GM19328 (cell line): ENCODE measurements around the gene SOCS1.

Source experiments
- ATAC-seq: cut with Tn5 transposase; IDR thresholded peaks from one replicate; pipeline ENCODE4 v1.9.1; 2021; ENCODE audit warnings: mild to moderate bottlenecking, moderate library complexity; ENCODE audit not compliant: unreplicated experiment

SOCS1 gene

DNA sequence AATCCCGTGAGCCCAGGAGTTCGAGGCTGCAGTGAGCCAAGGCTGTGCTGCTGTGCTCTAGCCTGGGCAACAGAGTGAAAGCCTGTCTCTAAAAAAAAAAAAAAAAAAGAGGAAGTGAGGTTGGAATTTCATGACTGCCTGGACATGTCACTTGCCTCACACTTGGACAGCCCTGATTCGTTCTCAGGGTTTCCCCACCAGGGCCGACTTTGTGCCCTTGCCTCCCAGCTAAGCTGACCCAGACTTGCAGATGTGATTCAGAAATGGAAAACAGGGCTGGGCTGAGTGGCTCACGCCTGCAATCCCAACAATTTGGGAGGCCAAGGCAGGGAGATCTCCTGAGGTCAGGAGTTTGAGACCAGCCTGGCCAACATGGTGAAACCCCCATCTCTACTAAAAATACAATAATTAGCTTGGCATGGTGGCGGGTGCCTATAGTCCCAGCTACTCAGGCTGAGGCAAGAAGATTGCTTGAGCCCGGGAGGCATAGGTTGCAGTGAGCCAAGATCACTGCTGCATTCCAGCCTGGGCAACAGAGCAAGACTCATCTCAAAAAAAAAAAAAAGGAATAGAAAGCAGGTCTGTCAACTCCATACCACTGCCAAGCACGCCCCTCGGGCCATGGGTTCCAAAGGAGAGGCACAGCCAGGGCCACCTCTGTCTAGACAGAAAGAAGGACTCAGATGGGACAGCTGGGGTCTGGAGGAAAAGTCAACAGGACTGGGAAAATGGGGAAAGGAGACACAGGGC, 46.9 kb downstream of the SOCS1 start:
- no peak for ATAC-seq

DNA sequence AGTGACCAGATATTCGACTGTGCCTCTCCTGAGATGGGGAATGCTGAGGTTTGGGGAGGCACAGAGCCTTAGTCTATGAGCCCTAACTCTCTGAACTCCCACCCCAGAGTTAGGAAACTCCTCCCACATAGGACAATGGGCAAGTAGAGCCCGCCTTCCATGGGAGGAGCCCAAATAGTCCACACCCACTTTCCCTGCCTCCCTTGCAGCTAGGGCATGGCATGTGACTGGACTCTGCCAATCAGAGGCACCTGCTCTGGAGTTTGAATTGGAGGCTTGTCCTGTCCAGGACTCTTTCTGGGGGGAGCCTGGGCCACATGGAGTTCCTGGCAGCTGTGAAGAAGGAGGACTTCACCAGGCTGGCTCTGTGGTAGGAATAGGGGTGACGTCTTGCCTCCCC, 48.4 kb downstream of the SOCS1 start:
- ATAC-seq: no peak

DNA sequence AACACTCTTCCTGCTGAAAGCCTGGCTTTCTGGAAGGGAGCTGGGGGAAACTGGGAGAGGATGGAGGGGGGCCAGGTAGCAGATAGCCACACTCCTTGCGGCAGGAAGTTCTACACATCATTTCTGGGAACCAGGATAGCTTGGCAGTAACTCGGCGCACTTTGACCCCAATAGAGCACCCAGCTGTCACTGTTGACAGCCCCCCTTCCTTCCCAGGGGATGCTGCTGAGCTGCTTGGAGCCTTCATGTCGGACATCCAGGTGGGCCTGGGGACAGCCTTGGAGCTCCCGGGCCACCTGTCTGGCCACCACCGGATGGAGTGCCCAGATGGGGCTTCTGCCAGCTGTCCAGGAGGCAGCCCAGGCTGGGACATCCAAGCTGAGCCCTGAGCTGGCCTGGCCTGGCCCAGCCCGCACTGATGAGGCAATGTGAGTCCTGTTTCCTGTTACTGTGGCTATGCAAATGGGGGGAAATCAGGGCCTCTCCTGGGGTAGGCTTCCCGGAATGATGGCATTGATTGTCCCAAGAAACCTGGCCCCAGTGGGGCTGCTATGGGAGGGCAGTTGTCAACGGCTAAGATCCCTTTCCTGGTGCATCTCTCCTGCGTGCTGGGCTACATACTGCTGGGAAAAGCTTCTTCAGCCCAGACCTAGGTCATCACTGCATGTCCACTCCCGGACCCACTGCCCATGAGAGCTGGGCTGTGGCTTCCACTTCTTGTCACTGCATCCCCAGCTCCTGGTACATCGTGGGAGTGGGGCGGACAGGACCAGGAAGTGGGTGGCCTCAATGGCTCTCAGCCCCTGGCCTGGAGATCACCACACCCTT, 50.0 kb downstream of the SOCS1 start:
- ATAC-seq: no peak

DNA sequence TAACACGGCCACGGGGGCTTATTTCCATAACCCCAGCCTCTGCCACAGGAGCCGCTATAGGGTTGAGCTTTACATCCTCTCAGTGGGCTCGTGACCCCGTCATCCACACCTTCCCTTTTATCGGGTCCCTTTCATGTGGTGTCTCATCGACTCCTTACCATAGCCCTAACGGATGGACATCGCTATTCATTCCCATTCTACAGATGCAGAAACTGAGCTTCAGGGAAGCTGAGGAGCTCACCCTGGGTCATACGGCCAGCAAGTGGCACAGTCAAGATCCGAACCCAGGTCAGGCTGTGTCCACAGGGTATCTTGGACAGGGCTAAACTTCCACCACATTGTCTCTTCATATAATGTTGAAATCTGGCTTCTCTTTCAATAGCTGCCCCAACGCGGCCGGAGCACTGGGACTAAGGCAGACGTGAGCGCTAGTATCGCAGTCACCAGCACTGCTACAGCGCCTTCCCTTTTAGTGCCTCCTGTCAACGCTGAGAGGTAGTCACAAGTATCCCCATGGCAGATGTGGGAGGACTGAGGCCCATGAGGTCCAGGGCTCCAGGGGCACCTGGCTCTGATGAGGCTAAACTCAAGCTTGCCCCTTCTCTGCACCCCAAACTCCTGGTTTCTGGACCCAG, 50.8 kb downstream of the SOCS1 start:
- no peak for ATAC-seq

DNA sequence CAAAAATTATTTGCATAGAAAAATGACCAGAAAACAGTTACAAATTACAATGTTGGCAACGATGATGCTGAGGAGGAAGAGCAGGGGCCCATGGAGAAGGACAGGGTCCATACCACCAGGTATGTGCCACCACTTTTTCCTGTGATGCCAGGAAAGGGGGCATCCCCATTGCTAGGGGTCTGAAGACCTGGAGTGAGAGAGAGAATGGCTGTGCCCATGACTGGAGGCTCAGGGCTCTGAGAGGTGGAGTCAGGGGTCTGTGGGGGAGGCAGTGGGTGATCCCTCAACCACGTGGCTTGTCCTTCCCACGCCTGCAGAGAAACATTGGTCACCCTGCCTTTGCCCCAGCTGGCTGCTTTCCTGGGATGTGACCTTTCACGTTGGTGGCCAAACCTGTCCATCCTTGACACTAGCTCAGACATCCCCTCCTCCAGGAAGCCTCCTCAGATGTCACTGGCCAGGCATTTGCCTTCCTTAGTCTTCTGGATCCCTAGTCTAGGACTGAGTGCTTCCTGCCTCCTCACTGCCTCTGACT, 51.4 kb downstream of the SOCS1 start:
- ATAC-seq: no peak
